HG02870 (cell line): Measurements from ENCODE around the gene NUDT1.

Source experiments
- ATAC-seq: cut with Tn5 transposase; IDR thresholded peaks from one replicate; pipeline ENCODE4 v1.9.1; 2021; ENCODE audit warnings: mild to moderate bottlenecking, moderate library complexity; ENCODE audit not compliant: unreplicated experiment

The NUDT1 gene

GRCh38 chr7:2247141-2247995, 5.3 kb downstream of the NUDT1 start:
- ATAC-seq: no peak

- ATAC-seq: no peak
Measured at GRCh38 chr7:2248984-2249694, 7.1 kb downstream of the NUDT1 start.

DNA sequence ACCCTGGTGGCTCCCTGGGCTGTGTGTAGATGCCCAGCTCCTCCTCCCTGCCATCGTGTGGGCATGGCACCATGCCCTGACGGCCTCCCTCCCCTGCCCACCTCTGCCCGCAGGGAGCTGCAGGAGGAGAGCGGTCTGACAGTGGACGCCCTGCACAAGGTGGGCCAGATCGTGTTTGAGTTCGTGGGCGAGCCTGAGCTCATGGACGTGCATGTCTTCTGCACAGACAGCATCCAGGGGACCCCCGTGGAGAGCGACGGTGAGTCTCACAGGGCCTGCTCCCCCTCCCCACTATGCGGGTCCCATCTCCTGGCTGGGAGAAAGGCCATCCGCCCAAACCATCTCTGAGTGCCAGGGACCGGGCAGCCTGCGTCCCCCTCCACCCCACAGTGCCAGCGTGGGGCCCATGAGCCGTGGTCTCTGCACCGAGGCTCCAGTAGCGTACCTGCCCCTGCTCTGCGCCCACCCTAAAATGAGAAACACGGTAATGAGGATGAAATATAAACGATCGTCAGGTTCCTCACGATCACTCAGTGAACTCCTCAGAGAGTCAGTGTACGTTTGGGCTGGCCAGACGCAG, 7.8 kb downstream of the NUDT1 start:
- no peak for ATAC-seq

DNA sequence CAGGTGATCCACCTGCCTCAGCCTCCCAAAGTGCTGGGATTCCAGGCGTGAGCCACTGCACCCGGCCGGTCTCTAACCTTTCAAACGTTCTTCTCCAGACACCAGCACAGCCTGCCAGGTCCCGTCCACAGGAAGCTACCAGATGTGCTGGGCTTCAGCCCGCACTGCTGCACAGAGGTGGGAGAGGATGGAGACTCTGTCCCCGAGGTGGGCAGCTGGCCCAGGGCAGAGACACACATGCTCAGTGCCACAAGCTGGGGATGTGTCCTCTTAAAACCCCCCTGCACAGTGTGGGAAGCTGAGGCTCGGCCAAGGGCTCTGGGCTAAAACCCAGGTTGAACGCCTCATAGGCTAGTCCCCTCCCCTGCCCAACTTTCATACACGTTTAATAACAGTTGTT, 9.4 kb downstream of the NUDT1 start:
- no peak for ATAC-seq

DNA sequence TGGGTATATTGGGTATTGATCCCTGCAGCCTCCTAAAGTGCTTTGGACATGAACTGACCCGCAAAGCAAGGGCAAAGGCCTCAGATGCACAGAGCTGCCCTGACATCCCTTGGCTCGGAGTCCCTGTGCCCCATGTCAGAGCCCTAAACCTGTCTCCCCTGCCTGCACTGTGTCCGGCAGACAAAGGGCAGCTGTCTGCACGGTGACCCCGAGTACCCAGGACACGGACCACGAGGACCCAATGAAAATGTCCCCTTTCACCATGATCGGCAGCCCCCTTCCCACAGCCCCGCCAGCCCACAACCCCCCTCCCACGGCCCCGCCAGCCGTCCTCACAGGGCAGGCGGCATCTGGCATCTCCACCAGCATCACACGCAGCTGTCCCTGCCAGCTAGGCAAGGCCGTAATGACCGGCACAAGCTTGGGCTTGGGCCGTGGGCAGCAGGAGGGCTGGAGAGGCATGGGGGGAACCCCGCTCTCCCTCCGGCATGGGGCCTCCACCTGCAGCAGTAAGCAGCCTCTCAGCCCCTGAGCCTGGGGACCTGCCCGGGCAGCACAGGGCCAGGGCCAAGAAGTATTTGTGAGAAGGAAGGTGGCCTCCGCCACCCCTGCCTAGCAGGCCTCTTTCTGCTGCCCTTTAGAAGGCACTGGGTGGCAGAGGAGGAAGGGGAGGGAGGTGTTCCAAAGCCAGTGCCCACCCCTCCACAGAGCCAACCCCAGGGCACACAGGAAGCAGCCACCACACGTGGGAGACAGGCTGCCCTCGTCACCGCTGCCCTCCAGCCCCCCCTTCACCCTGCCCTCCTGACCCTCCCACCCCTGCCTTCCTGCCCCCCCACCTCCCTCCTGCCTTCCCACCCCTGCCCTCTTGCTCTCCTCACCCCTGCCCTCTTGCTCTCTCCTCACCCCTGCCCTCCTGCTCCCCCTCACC, 10.1 kb downstream of the NUDT1 start:
- ATAC-seq: no peak

GRCh38 chr7:2253021-2253420, 11.0 kb downstream of the NUDT1 start:
- ATAC-seq: no peak

GRCh38 chr7:2253525-2254244, 11.7 kb downstream of the NUDT1 start:
- ATAC-seq: no peak

- no peak for ATAC-seq
Measured at GRCh38 chr7:2254429-2255144, 12.6 kb downstream of the NUDT1 start.

GRCh38 chr7:2255145-2256139, 13.4 kb downstream of the NUDT1 start:
- ATAC-seq: no peak

GRCh38 chr7:2256306-2257045, 14.4 kb downstream of the NUDT1 start:
- ATAC-seq: no peak

DNA sequence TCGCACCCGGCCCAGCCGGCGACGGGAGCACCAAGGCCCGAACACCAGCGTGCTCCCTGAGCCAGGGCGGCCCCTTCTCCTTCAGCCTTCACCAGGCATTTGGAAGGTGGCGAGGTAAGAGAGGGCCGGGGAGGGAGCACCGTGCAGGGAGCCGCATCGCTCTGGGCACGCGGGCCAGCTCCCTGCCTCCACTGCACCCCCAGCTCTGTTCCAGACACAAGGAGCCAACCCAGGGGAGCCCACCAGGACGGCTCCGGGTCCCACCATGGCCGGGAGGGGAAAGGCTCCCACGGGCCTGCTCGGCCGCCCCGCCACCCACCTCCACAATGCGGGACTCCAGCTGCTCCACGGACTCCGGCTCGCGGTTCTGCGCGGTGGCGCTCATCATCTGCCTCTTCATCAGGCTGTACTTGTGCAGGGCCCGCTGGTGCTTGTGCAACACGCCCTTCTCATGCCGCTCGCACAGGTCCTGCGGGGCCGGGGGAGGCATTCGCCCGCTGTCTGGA, 15.1 kb downstream of the NUDT1 start:
- no peak for ATAC-seq

DNA sequence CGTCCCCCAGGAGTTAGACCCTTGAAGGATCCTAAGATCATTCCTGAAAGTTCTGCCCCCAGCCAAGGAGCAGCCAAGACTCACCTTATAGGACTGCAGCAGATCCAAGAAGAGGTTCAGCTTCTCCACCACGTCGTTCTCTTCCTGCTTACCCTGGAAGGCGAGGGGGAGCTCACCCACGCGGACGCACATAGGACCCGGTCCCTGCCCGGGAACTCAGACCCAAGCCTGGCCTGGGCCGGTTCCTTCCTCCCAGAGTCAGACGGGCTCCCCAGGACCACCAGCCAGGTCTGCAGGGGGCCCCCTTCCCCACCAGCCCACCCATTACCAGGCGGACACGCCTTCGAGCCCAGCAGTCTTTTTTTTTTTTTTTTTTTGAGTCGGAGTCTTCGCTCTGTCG, 15.6 kb downstream of the NUDT1 start:
- no peak for ATAC-seq

GRCh38 chr7:2258661-2259365, 16.8 kb downstream of the NUDT1 start:
- peak; percentile 76 for ATAC-seq

GRCh38 chr7:2259480-2259879, 17.5 kb downstream of the NUDT1 start:
- no peak for ATAC-seq

DNA sequence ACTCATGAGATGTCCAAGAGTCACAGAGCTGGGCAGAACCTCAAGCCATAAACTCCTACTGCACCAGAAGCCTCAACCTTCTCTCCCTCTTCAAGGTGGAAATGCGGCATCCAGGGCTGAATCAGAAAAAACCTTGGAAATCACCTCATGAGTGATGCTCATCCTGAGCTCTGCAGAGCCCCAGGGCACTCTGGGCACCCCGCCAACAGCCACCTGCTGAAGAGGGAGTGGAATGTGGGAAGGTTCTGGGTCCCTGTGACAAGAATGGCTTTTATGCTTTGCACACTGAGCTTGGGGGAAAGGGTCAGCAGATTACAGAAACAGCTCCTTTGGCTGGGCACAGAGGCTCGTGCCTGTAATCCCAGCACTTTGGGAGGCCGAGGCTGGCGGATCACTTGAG, 18.8 kb downstream of the NUDT1 start:
- no peak for ATAC-seq

DNA sequence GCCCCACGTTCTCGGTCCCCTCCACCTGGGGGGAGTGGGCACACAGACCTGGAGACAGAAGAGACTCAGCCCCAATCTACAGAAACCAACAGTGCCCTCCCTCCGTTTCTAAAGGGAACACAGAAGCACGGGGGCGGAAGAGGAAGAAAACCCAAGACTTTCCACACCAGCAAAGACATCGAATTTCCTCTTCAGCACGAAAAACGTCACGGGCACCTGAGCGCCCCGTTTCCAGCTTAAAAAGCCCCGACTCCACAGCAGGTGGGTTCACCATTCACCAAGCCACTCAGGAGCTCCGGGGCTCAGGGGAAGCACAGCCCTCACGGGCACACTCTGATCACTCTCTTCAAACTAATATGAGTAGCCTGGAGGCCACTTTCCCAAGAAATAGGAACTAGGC, 19.6 kb downstream of the NUDT1 start:
- ATAC-seq: no peak

DNA sequence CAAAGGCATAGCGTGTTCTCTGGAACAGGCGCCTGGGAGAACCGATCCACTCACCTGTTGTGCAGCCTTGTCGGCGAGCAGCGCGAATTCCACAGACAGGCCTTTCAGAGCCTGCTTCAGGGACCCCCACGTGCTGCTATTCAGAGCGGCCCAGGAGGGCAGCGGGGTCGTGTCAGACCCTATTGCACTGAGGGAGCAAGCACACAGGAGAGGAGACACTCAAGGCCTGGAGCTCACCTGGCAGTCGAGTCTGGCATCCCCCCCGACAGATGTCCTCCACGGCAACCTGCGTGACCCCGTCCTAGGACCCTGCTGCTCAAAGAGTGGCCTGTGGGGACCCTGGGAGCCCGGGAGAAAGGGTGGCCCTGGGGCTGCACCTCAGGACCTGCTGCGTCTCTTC, 21.1 kb downstream of the NUDT1 start:
- ATAC-seq: no peak
